GM19238 (cell line): ENCODE results near the gene HSPA1L.
"Not testable (repeated sequence)": the region's sequence is repeated elsewhere in the genome, so short reads cannot be mapped to it uniquely, and the experiment has no call there.

ENCODE experiments used
- DNase-seq: peaks from one replicate; pipeline ENCODE4 v3.0.0; 2011; ENCODE audit warnings: low spot score; ENCODE audit not compliant: insufficient read length

Gene HSPA1L

GRCh38 chr6:31817133-31817928, 2.2 kb upstream of the HSPA1L start:
- not testable (repeated sequence) for DNase-seq

DNA sequence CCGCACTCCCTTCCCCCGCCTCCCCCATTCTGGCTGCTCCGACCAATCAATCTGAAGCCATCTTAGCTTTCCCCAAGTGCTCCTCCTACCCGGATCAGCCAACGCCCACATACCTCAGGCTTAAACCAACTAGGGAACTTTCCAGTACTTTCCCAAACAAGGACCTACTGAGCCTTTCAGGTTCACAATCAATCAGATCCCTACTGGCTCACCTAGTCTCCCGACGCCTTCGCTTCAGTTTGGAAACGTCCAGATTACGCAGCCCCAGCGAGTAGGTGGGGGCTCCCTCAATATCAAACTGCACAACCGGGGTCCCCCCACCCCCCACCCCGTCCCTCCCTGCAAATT, 432 bp downstream of the HSPA1L start:
- DNase-seq = peak; percentile 65

GRCh38 chr6:31813465-31813849, 1.6 kb downstream of the HSPA1L start:
- DNase-seq = no peak

DNA sequence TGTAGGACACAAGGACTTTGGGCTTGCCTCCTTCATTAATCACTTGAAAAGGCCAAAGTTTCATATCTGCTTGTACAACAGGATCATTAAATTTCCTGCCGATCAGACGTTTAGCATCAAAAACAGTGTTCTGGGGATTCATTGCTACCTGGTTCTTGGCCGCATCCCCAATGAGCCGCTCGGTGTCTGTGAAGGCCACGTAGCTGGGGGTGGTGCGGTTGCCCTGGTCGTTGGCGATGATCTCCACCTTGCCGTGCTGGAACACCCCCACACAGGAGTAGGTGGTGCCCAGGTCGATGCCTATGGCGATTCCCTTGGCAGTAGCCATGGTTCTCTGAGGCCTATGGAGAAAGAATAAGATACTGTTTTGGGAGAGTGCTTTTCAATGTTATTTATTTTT, 3.4 kb downstream of the HSPA1L start:
- DNase-seq = no peak

- not testable (repeated sequence) for DNase-seq
These were observed 6.5 kb downstream of the HSPA1L start for GRCh38 chr6:31808599-31808998.

GRCh38 chr6:31806470-31807272, 8.4 kb downstream of the HSPA1L start, which contains the start of gene LSM2:
Gene LSM2, minus strand, starts transcription at chr6:31806966. Its CDS starts 209 bp downstream, at chr6:31806757.
- peak; percentile 99 for DNase-seq

- no peak for DNase-seq
These were observed 9.1 kb downstream of the HSPA1L start for GRCh38 chr6:31805939-31806469.

- DNase-seq = not testable (repeated sequence)
These were observed 13.8 kb downstream of the HSPA1L start for GRCh38 chr6:31801031-31801927.

DNA sequence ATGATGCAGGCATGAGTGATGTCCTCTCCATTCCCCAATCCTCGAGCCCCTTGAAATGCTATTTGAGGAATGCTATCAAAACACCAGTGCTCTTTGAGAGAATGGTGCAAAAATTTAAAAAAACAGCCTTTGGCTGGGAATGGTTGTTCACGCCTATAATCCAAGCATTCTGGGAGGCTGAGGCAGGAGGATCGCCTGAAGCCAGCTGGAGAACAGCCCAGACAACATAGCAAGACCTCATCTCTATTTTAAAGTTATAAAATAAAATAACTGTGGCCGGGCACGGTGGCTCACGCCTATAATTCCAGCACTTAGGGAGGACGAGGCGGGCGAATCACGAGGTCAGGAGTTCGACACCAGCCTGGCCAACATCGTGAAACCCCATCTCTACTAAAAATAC, 15.3 kb downstream of the HSPA1L start:
- no peak for DNase-seq

- no peak for DNase-seq
These were observed 17.5 kb downstream of the HSPA1L start for GRCh38 chr6:31797588-31797987.

- DNase-seq = no peak
These were observed 18.1 kb downstream of the HSPA1L start for GRCh38 chr6:31796993-31797385.

DNA sequence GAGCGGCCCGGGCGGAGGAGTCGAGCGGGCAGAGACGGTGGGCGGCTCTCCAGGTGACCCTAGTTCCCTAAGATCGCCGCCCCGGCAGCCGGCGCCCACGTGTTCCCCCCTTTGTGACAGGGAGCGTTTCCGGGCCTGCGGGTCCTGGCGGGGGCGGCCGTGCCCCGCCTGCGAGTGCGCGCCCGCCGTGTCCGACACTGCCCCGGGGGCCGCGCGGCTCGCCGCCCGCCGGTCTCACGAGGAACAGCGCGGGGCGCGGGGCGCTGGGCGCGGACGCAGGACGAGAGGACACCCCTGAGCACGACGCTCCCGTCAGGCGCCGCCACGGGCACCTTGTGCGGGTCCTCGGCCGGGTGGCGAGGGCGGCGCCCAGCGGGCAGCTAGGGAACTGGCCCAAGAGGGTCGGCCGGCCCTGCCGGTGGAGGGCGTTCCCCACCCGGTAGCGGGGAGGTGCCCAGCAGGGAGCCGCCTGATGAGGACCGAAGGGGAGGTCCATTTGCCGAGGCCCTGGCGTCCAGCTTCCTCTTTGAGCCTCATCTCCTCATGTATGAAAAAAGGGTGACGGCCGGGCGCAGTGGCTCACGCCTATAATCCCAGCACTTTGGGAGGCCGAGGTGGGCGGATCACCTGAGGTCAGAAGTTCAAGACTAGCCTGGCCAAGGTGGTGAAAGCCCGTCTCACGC, 19.3 kb downstream of the HSPA1L start, which contains the start of gene VARS1:
VARS1 (minus strand) TSS at position 137 of the 683 bp plus-strand sequence. CDS start 535 bp downstream, outside the sequence.
- DNase-seq = peak; percentile 96

DNA sequence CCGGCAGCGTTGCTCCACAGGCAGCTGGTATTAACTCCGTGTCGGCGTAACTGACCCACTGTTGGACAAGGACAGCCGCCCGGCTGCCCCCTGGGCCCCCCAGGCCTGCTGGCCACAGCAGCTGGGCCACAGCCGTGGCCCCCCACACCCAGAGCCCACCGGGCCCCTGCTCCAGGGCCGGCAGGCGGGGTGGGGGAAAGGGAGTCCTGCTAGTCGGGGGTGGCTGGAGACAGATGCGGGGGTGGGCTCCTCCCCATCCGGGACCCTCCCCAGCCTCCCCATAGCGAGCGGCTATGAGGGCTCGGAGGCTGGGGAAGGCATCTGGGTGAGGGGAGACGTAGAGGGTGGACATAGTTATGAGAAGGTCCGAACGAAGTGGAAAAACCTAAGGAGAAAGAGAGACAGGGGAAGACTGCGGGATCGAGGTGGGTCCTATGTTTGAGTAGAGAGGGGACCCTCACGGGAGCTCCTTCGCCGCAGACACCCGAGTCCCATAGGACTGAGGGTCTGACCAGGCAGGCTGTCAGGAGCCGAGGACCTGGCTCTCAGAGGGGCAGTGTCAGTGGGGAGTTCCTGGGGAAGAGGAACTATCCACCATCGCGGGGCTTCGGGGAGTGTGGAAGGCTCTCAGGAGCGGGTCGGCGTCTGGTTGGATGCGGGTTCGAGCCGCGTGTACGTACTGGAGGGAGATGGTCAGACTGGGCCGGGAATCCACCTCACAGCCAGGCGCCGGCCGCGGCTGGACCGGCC, 20.0 kb downstream of the HSPA1L start:
- DNase-seq = no peak

GRCh38 chr6:31794294-31794865, 20.7 kb downstream of the HSPA1L start:
- DNase-seq = no peak

- not testable (repeated sequence) for DNase-seq
These were observed 21.2 kb downstream of the HSPA1L start for GRCh38 chr6:31793927-31794245.

GRCh38 chr6:31792761-31793171, 22.3 kb downstream of the HSPA1L start:
- DNase-seq = no peak

DNA sequence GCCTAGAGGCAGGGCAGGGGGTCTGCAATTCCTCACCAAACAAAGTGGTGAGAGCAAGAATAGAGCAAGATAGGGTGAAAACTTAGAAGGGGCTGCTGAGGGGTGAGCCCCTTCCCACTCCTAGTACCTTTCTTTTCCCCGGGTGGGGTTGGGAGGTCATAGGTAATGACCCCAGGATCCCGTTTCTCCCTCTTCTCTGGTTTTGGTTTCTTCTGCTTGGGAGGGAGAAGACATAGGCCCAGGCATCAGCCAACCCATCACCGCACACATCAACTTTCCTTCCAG, 23.1 kb downstream of the HSPA1L start:
- DNase-seq = no peak

DNA sequence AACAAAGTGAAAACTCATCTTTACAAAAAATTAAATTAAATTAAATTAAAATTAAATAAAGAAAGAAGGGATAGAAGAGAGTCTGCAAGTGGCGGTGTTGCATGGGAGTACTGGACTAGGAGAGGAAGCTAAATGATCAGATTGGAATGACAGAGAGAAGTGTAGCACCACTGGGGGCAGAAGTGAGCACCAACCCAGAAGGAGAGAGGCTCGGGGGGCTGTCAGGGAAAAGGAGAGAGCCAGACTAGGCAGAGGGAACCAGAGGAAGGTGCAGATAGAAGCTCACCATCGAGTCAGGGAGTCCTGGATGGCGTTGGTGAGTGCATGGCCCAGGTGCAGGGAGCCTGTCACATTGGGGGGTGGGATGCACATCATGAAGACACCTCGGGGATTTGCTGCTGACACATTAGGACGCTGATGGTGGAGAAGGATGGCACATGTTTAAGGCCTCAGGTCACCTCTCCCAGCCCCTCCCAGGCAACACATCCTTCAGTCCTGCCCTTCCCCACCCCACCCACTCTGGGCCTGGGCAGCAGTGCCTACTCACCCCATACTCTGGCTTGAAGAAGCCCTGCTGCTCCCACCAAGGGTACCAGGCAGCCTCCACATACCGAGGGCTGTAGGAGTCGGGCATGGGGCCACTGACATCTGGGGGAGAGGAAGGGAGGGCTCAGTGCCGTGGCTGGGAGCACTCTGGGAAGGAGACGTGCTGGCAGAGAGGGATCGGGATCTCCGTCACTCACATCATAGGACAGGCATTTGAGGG, 23.6 kb downstream of the HSPA1L start:
- no peak for DNase-seq

DNA sequence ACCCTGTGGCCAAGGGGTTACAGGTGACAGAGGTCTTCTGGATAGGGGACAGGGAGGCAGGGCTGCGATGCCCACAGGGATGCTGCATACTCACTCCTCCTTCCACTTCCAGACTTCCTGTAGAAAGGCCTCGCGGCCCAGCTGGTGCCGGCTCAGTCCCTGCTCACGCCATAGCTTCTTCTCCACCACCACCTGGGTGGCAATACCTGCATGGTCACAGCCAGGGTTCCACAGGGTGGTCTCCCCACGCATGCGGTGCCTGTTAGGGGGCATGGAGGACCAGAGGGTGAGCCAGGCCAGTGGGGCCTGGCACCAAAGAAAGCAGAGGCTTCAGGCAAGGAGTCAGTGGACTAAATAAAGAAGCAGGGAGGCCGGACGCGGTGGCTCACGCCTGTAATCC, 29.6 kb downstream of the HSPA1L start:
- no peak for DNase-seq
